Stromal cell of bone marrow (primary cell): ENCODE results near the gene FBXL7.
"Not testable (repeated sequence)": the region's sequence is repeated elsewhere in the genome, so short reads cannot be mapped to it uniquely, and the experiment has no call there.

ENCODE experiments used
- DNase-seq: peaks from one replicate; pipeline ENCODE4 v3.0.0-alpha.2; 2012; ENCODE audit warnings: low read depth

Gene FBXL7

GRCh38 chr5:15819617-15820016 lies 319.6 kb downstream of the FBXL7 start:
- DNase-seq = no peak

- peak; percentile 19 for DNase-seq
Observed at GRCh38 chr5:15821506-15821905, 321.5 kb downstream of the FBXL7 start.

- peak; percentile 54 for DNase-seq
Observed at GRCh38 chr5:15823398-15823797, 323.4 kb downstream of the FBXL7 start.

DNA sequence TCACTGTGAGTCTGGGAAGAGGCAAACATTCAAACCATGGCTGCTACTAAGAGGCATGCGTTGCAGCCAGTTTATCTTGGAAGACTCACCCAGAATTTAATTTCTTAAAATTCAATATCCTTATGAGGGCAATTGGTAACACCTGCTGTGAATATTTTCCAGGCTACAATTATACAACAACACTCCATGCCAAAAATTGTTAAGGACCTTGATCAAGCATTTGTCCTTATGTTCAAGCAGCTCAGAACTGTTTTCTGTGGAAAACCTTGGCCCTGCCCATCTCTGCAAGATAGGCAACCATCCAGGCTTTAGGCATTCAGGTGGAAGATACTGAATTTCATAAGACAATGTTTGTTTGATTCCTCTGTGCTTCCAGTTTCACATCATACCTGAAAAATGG lies 327.8 kb downstream of the FBXL7 start:
- no peak for DNase-seq

DNA sequence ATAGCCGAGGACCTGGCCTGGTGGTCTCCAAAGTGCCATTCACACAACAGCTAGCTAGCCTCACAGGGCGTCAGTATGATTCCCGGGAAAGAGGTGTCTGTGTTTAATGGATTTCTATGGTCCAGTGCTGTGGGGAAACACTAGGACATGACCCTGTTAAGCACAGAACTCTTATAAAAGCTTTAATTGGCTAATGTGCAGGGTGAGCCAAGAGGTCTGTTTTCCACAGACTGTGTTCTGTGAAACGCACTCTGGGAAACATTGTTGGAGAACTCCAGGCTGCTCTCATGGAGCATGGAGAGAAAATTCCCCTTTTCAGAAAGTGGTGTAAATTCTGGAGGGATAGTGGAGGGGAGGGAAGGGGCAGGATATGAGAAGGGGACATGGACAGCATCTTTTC lies 331.4 kb downstream of the FBXL7 start:
- no peak for DNase-seq

DNA sequence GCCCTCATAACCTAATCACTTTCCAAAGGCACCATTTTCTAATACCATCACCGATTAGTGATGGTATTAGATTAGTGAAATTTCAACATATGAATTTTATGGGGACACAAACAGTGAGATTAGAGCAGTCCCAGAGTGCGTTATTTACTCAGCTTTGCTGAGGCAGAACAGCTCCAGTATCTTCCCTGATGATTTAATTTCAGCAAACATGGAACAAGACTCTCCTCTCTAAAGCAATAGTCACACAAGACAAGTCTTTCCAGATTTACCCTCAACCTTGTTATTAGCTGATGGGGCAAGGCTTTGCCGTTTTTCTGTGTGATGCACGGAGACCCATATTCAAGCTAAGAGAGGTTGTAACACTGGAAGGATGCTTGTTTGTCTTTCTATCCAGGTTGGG lies 333.4 kb downstream of the FBXL7 start:
- no peak for DNase-seq

DNA sequence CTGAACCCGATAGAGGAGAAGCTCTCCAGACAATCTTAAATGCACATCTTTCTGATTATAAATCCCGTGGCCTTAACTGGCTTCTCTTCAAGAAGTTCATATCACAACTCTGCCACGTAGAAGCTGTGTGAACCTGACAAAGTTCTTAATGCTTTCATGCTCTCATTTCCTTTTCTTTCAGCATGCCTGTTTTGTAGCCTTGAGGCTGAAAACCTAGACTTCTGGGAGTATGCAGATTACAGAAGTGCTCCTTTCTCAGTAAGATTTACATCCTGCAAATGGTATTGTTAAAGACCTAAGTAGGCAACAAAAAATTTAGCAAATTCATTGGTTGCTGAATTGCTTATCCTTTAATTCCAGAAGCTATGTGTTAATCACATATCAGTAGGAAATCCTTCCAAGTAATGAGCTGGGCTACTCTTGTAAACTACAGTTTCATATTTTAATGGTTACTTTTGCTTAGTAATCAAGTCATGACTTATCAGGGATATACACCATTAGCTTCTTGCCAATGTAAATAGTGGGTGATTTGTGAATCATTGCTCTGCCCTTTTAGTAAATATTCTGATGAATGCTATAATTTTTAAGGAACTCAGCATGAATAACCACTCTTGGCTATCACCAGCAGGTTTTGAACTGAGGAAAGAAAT lies 334.7 kb downstream of the FBXL7 start:
- DNase-seq = peak; percentile 77

- DNase-seq = no peak
Observed at GRCh38 chr5:15835514-15835913, 335.5 kb downstream of the FBXL7 start.

DNA sequence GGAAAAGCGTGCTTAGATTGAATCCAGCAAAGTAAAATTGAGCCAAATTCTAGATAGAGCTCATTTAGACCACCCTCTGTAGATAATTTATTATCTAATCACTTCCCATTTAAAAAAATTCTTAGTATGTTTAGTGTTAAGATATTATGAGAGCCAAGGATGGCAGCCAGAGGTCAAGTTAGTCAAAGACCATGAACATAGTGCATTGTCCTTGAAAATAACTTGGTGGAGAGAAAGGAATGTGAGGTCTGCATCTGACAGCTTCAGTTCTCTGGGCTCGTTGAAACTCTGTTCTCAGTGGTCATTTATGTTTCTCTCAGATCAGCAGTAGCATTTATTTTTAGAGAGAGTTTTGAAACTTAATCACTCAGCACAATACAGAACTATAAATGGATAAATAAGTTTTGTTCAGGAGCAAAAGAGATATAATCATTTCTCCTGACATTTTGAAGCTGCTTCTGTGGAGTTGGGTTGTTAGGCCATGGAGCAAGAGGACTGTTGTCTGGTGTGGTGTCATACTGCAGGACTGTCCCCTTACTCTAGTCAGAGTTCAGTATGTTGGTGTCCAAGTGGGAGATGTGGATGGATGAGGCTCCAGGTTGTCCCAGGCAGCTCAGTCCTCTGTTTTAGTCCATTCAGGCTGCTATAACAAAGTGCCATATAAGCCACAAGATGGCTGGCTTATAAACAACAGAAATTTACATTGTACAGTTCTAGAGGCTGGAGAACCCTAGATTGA lies 337.7 kb downstream of the FBXL7 start:
- DNase-seq = no peak

DNA sequence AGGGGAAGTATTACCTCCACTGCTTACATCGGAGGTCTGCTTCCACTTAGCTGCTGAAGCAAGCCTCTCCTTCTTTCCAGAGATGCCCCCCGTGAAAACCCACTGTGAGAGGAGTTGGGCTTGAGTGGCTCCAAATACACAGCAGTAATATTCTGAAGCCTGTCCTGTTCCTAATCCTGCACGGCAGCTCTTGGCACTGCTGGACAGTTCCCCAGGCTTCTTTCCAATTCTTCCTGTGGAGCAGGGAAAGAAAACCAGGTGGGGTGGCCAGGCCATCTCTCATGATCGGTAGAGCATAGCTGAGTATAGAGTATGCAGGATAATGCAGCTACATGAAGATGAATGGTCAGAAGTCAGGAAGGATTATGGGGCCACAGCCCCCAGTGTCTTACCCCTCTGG lies 344.3 kb downstream of the FBXL7 start:
- DNase-seq = no peak

DNA sequence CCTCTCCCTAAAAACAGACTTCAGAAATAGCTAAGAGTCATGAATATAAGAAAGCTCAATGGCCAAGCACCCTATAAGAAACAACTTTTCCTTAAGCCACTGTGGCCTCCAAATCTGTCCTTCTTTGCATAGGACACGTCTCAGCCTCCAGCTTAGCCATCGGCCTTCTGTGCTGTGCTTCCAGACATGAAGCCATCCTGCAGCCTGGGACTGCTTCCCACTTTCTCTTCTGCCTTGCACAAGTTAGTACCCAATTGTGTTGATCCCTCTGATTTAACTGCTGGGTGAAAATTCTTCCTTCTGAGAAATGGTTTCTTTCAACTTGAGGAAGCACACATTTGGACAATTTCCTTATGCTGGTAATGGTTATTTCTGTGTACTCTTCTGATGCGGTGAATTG lies 344.9 kb downstream of the FBXL7 start:
- DNase-seq = no peak

DNA sequence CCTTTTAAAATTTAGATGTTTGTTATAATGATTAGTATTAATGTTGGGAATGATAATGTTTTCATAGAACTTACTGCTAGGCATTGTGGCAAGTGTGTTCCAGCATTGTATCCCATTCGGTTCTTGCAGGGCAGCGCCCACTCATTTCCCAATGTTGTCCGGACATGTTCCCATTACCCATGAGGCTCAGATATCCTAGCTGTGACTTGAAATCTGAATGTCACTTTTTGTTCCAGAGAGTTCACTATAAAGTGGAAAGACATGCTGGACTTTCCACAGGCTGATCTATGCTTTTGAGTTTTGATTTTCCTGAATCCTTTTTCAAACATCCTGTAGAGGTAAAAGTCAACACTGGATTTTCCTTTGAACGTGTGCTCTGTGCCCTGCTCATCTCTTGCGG lies 350.6 kb downstream of the FBXL7 start:
- no peak for DNase-seq

GRCh38 chr5:15850939-15851341 lies 351.0 kb downstream of the FBXL7 start:
- no peak for DNase-seq

- DNase-seq = no peak
Observed at GRCh38 chr5:15852217-15852616, 352.2 kb downstream of the FBXL7 start.

DNA sequence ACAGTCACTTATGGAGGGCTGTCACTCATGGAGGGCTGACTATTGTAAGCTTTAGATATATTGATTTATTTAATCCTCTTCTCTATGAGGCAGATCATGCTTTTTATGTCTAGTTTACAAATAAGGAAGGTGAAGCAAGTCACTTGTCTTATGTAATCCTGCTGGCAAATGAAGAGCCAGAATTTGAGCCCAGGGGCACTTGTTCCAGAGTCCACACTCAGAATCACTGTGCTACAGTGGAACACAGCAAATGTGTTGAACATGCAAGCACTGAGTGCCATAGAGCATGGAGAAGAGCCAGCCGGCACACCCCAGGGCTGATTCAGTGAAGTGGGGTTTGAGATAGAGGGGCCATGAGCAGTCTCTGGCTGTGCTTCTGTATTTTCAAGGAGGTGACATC lies 353.0 kb downstream of the FBXL7 start:
- DNase-seq = no peak

- no peak for DNase-seq
Observed at GRCh38 chr5:15858326-15858725, 358.3 kb downstream of the FBXL7 start.

DNA sequence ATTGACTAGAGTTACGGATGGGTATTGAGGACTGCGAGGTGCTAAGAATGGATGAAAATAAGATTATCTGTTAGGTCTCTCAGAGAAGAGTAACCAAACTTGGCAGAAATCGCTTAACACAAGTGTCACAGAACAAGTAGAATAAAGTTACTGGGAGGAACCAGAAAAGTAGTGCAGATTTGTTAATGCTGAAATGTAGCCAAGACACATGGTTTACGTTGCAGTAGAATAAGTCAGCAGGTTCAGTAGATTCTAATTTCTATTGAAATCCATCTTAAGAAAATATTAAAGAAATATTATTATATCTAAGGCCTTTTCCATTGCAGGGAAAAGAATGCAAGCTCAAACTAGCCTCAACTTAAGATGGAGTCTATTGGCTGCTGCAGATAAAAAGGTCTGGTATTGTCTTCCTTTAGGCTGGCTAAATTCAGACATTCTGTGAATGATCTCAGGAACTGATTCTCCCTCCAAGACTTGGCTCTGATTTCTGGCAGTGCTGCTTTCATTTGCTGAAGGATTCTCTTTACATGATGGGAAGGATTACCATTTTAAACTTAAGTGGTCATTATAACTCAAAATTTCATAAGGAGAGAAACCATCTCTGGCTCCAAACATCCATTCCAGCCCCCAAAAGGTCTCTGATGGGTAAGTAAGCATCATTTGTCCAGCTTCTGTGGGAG lies 364.7 kb downstream of the FBXL7 start:
- no peak for DNase-seq

- DNase-seq = not testable (repeated sequence)
Observed at GRCh38 chr5:15872259-15872658, 372.3 kb downstream of the FBXL7 start.

DNA sequence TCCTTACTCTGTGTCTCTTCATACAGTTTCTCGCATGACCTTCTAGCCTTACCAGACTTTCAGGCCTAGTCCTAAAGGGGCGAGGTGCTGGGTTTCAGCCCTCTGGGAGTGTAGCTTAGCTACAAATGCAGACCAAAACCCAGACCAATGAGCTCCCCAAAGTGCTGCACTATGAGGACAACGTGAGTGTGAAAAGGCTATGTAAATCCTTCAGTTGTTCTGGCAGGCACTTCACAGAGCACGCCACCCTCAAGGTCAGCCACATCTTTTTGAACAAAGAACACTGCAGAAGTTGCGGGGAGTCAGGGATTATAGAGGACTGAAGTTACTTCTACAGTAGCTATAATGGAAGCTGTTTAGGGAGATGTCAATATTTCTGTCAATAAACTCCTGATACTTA lies 377.9 kb downstream of the FBXL7 start:
- DNase-seq = no peak

GRCh38 chr5:15880201-15880600 lies 380.2 kb downstream of the FBXL7 start:
- DNase-seq = no peak

DNA sequence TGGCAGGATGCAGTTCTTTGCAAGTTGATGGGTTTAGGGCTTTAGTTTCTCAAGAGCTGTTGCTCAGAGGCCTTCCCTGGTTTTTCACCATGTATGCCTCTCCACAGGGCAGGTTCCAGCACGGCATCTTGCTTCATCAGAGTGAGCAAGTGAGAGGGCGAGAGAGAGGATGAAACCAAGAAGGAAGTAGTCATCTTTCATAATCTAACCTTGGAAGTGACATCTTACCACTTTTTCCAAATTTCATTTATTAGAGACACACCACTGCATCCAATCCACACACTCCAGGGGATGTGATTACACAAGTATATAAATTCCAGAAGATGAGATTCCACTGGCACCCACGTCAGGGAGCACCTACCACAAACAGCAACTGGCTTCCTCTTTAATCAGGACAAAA lies 385.2 kb downstream of the FBXL7 start:
- DNase-seq = no peak

- DNase-seq = no peak
Observed at GRCh38 chr5:15886156-15886555, 386.2 kb downstream of the FBXL7 start.

GRCh38 chr5:15887093-15887492 lies 387.1 kb downstream of the FBXL7 start:
- no peak for DNase-seq
